ENCODE results near the gene STRADA. TPM values are rescaled to one million over a fixed set of nuclear protein-coding genes. Genes with fewer than 3 reads are reported as not detected.

Gene STRADA
- polyA plus RNA-seq, 4 donors: 35.9 to 80.8 (median 54.7) TPM

DNA sequence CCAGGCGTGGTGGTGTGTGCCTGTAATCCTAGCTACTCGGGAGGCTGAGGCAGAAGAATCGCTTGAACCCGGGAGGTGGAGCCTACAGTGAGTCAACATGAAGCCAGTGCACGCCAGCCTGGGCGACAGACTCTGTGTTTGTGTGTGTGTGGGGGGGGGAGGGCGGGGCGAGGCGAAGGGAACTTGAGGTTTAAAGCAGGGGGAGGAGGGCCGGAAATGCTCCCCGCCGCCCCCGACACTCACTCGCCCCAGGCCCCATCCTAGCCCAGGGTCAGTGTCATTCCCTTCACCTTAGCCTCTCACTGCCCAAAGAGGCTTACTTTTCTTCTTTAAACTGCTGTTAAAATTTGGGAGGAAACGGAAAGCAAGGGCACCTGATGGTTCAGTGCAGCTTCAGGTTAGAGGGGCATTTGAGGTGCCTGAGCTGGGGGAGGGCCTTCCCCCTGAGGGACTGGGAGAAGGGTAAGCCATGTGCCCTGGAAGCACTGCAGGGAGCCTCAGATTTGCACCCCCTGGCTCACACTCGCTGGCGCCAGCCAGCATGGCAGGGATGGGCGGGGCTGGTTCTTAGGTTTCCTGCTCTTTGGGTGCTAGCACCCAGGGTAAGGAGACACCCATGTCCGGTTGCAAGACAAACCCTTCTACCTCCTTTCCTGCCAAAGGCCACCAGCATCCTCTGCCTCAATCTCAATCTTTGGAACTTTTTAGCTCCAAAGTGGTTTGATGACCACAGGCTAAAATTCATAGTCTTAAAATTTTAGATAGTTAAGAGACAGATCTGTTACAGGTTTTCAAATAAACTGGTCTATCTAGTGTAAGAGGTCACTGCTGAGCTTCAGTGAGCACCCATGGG lies 39.5 kb downstream of the STRADA start:
- no peak for DNase-seq (ENCODE audit: low read depth in 4 of 4, low spot score in 2 of 4)

DNA sequence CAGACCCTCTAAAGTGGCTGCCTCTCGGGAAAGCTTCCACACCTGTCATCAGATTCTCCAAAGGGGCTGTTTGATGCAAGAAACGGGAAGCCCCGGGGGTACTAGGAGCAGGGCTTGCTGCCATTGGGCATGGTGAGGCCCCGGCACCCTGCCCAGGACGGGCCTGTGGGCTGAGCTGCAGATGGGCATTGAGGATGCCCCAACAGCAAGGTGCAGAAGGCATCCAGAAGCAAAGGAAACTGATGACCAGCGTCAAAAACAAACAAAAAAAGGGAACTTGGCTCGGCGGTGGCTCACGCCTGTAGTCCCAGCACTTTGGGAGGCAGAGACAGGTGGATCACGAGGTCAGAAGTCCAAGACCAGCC lies 40.2 kb downstream of the STRADA start:
- DNase-seq (ENCODE audit: low read depth in 4 of 4, low spot score in 2 of 4): no peak

DNA sequence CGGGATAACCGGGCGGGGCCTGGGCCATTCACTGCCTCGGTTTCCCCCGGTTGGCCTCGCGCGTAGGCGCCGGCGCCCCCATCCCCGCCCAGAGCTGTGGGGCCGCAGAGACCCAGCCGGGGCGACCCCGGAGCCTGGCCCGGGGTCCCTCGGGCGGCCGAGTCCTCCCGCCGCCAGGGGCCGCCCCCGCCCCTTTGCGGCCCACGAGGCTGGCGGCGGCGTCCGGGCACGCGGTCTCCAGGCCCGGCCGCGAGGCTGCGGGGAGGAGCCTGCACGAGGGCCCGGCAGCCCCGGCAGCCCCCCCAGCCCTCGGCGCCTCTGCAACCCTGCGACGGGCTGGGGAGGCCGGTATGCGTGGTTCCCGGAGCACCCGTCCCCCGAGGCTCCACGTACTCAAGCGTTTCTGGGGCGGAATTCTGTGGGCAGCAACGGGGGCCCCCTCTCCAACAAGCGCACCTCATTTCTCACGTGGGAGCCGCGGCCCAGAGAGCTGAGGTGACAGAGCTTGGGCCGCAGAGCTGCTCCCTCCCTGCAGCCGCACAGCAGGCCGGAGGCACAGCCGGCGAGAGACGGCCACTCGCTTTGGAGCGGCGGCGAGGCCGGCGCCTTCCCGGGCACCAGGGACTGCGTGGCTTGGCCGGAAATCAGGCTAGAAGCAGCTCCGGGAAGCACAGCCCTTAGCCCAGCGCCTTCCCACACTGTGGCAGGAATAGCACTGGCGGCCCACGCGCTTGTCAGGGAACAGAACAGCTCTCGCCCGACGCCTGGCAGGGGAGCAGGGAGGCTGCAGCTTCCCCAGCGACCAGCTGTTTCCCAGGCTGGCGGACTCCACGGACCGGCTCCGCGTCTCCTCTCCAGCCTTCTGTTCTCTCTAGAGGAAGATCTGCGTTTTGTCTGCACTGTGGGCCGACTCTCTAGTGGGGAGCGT lies 40.8 kb downstream of the STRADA start:
- peak in 2 of 4 donors; percentile 21 to 28 for DNase-seq (ENCODE audit: low read depth in 4 of 4, low spot score in 2 of 4)

DNA sequence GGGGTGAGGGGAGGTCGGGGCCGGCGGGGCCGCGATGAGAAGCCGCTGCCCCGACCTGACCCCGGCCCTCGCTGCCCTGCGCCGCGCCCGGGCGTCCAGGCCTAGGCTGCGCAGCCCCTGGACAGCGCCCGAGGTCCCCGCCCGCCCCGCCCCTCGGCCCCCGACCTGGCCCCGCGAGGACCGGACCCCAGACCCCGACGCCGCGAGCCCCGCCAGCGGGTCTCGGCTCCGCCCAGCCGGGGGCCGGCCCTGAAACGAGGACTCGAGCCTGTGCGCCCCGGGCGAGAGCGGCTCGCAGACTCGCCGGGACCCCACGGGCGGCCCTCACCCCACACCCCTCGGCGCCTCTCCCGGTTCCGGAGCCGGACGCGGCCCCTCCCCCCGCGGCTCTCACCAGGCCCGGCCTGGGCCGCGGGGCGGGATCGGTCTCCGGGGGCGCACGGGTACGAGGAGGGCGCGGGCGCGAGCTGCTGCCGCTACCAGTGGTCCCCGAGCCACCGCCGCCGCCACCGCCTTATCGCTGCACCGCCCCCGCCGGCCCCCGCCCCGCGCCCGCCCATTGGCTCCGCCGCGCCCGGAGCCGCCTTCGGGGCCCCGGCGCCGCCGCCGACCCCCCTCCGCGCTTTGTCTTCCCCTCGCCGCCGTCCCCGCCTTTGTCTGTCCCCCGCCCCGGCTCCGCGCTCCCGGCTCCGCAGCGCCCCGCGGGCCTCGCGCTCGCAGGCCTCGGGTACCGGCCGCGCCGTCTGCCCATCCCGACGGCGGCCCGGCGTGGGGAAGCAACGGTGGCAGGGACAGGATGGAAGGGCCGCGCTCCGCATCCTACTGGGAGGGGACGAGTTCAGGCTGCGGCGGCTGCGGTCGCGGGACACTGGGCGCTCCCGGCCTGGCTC lies 41.7 kb downstream of the STRADA start, which contains the start of gene LIMD2:
Gene LIMD2, minus strand, starts transcription at position 488 of the 890 bp plus-strand sequence. CDS start 827 bp downstream, outside the sequence.
- DNase-seq (ENCODE audit: low read depth in 4 of 4, low spot score in 2 of 4): peak in 1 of 4 donors; percentile 21

- DNase-seq (ENCODE audit: low read depth in 4 of 4, low spot score in 2 of 4): no peak
These were observed 42.5 kb downstream of the STRADA start for GRCh38 chr17:63698886-63699637.

DNA sequence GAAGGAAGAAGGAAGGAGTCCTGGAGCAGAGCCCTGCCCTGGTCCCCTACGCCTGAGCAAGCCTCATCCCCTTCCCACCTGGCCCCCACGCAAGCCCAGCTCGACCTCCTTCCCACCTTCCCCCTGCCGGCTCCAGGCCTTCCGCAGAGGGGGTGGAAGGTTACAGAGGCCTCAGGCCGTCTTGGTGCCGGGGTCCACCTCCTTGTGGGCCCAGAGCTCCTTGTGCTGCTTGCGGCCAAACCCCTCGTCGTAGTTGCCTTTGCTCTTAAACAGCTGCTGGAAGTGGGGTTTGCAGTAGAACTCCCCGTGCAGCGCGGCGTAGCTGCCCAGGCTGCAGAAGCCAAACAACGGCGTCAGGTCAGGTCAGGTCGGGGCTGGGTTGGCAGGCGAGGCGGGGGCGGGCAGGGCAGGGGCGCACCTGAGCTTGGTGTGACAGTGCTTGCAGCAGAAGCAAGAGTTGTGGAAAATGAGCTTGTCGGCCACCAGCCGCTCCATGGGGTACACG lies 43.2 kb downstream of the STRADA start:
- no peak for DNase-seq (ENCODE audit: low read depth in 4 of 4, low spot score in 2 of 4)

- DNase-seq (ENCODE audit: low read depth in 4 of 4, low spot score in 2 of 4): no peak
These were observed 44.0 kb downstream of the STRADA start for GRCh38 chr17:63697341-63698286.

DNA sequence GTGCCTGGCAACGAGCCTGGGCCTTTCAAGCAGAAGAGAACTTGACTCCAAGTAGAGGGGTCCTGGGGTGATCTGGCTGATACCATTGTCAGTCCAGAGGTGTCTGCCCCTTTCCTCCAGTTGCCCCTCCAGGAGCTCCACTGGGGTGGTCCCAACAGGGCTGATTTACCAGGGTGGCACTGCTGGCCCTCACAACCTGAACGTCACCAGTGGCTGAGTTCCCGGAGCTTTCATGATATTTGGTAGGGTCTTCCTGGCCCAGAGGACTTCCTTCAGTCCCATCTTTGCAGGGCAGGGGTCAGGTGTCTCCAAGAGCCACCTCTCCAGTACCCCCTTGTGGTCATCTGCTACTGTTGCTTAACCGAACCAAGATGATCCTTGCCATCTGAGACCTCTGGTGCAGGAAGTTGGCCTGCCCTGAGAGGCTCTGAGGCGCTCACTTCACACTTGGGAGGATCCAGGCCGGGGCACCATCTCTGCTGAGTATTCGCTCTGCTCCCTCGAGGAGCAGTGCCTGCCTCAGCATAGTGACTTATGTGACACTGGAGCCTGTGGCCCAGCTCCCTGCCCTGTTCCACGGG lies 45.1 kb downstream of the STRADA start:
- DNase-seq (ENCODE audit: low read depth in 4 of 4, low spot score in 2 of 4): no peak

DNA sequence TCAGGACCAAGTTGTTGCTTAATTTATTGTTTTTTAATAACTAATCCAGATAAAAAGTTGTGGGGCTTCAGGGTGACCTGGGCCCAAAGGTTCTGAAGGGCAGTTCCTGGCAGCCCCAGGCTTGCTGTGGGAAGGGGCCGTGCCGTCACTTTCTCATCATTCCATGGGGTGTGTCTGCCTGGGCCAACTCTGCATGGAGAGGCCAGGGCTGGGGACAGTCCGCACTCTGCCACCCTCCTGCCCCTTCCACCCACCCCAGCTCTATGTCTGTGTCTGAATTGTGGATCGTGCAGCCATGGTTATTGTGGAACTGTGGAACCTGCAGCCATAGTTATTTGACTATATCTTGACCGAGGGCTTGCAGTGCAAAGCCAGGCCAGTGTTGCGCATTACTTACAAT lies 45.7 kb downstream of the STRADA start:
- DNase-seq (ENCODE audit: low read depth in 4 of 4, low spot score in 2 of 4): no peak

- no peak for DNase-seq (ENCODE audit: low read depth in 4 of 4, low spot score in 2 of 4)
These were observed 46.4 kb downstream of the STRADA start for GRCh38 chr17:63694950-63695773.

DNA sequence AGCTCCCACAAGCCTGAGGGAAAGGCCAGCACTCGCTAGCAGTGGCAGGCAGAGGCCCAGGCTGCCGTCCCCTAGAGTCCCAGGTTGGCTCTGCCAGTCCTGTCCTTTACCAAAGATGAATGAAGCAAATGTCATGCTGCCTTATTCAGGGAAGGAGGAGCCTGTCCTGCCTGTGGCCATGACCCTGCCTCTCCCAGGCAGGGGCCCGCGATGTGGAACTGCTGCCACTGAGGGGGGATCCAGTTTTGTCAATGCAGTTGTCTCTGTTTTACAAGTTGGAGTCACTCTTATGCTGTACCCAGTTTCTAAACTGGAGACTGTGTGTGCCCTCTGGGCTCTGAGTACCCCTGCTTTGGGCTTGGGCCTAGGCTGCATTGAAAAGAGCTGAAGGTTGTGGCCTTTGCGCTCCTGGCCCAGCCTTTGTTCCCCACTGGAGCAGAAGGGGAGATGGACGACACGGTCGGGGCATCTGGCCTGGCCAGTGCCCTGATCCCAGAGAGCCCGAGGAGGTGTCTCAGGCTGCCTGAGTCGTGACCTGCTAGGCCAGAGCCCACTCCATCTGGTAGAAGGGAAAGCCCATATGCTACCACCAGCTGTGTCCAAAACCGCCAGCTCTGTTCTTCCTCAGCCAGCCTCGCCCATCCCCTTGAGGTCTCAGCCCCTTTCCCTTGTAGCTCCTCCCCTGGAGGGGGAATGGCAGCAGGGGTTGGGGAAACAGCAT lies 47.2 kb downstream of the STRADA start:
- DNase-seq (ENCODE audit: low read depth in 4 of 4, low spot score in 2 of 4): no peak

DNA sequence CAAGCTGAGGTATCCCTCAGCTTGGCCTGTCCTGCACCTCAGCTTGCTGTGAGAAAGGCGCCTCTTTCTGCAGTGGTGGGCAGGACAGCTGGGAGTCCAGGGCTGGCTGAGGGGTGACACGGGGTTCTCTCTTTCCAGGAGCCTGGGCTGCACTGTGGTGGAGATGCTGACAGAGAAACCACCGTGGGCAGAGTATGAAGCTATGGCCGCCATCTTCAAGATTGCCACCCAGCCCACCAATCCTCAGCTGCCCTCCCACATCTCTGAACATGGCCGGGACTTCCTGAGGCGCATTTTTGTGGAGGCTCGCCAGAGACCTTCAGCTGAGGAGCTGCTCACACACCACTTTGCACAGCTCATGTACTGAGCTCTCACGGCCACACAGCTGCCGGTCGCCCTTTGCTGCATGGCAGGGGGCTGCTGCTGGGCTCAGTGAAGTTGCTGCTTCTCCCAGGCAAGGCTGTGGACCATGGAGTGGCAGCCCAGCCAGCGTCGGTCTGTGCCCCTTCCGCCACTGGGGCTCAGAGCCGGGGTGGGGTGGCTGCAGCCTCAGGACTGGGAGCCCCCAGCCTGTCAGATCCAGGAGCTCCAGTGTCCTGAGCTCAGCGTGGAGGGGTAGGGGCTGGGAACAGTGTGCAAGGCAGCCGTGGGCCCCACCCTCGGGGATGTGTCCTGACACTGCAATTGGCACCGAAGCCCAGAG lies 48.0 kb downstream of the STRADA start:
- no peak for DNase-seq (ENCODE audit: low read depth in 4 of 4, low spot score in 2 of 4)

GRCh38 chr17:63692195-63692816 lies 49.3 kb downstream of the STRADA start:
- DNase-seq (ENCODE audit: low read depth in 4 of 4, low spot score in 2 of 4): no peak

- no peak for DNase-seq (ENCODE audit: low read depth in 4 of 4, low spot score in 2 of 4)
These were observed 52.1 kb downstream of the STRADA start for GRCh38 chr17:63689479-63689878.

GRCh38 chr17:63688396-63689020 lies 53.1 kb downstream of the STRADA start:
- DNase-seq (ENCODE audit: low read depth in 4 of 4, low spot score in 2 of 4): no peak
